Frontal cortex (tissue), 4 donors: ENCODE measurements around the gene TRMT44. TPM values are rescaled to one million over a fixed set of nuclear protein-coding genes. Genes with fewer than 3 reads are reported as not detected.

Experiments
- DNase-seq, 2 donors: peaks; one replicate each; pipeline ENCODE4 v3.0.0; 2012; ENCODE audit warnings: low spot score in 2 of 2
- FAIRE-seq: peaks from 2 replicates; lab custom pipeline; 2012; peaks lifted over from hg19 to GRCh38; lab: Jason Lieb, UNC
- total RNA-seq: library from RNA; depleted of rRNA; stranded (reverse); fragments of >200 nt; gene quantifications from one replicate; pipeline ENCODE4 v1.2.3, GENCODE V29; 2014
- donor health status: control.
- donor health status: control.
- donor health status: control.

The TRMT44 gene
- total RNA-seq, 1 donor from 2014 or later: 11.8 TPM

- FAIRE-seq (no peak), DNase-seq (peak; percentile 94 to 97)
Observed at GRCh38 chr4:8428288-8429097, 12.1 kb upstream of the TRMT44 start.

- FAIRE-seq (no peak), DNase-seq (no peak)
Observed at GRCh38 chr4:8431553-8431952, 9.0 kb upstream of the TRMT44 start.

- FAIRE-seq (no peak), DNase-seq (no peak)
Observed at GRCh38 chr4:8433136-8433535, 7.4 kb upstream of the TRMT44 start.

GRCh38 chr4:8434251-8435073 is 6.1 kb upstream of the TRMT44 start:
- no peak for FAIRE-seq
- DNase-seq: no peak

- no peak for FAIRE-seq
- no peak for DNase-seq
Observed at GRCh38 chr4:8435656-8436121, 4.9 kb upstream of the TRMT44 start.

GRCh38 chr4:8437281-8437680 is 3.3 kb upstream of the TRMT44 start:
- DNase-seq (no peak), FAIRE-seq (no peak)

GRCh38 chr4:8438743-8439142 is 1.8 kb upstream of the TRMT44 start:
- DNase-seq: no peak
- no peak for FAIRE-seq

- no peak for FAIRE-seq
- DNase-seq: no peak
Observed at GRCh38 chr4:8439168-8439567, 1.4 kb upstream of the TRMT44 start.

GRCh38 chr4:8439914-8440491 is 574 bp upstream of the TRMT44 start:
- no peak for FAIRE-seq
- DNase-seq: no peak

GRCh38 chr4:8441499-8442091 is 1.0 kb downstream of the TRMT44 start:
- FAIRE-seq (no peak), DNase-seq (no peak)

GRCh38 chr4:8442596-8443358 is 2.2 kb downstream of the TRMT44 start:
- FAIRE-seq (no peak), DNase-seq (no peak)

- no peak for DNase-seq
- FAIRE-seq: no peak
Observed at GRCh38 chr4:8443801-8444200, 3.2 kb downstream of the TRMT44 start.

- DNase-seq (no peak), FAIRE-seq (no peak)
Observed at GRCh38 chr4:8446122-8446521, 5.5 kb downstream of the TRMT44 start.

GRCh38 chr4:8451440-8452182 is 11.0 kb downstream of the TRMT44 start:
- FAIRE-seq: no peak
- DNase-seq: no peak

- FAIRE-seq (no peak), DNase-seq (no peak)
Observed at GRCh38 chr4:8453957-8454356, 13.4 kb downstream of the TRMT44 start.

GRCh38 chr4:8457646-8458252 is 17.2 kb downstream of the TRMT44 start:
- DNase-seq: no peak
- no peak for FAIRE-seq

- FAIRE-seq (no peak), DNase-seq (no peak)
Observed at GRCh38 chr4:8459867-8460445, 19.4 kb downstream of the TRMT44 start.

GRCh38 chr4:8461086-8461485 is 20.5 kb downstream of the TRMT44 start:
- no peak for DNase-seq
- no peak for FAIRE-seq
